ENCODE data around the gene AGPAT3.

Gene AGPAT3

GRCh38 chr21:43849532-43850299 lies 15.3 kb upstream of the AGPAT3 start:
- no peak for TF ChIP-seq CTCF (conservative IDR thresholded peaks at IDR 0.05)
- no peak overlapping the region for H3K27ac ChIP-seq

- no peak overlapping the region for H3K27ac ChIP-seq
- no peak for TF ChIP-seq CTCF (conservative IDR thresholded peaks at IDR 0.05)
These were observed 14.2 kb upstream of the AGPAT3 start for GRCh38 chr21:43850728-43851295.

- H3K27ac ChIP-seq, result no peak overlapping the region
- no peak for TF ChIP-seq CTCF (conservative IDR thresholded peaks at IDR 0.05)
These were observed 13.4 kb upstream of the AGPAT3 start for GRCh38 chr21:43851593-43851992.

GRCh38 chr21:43853851-43854772 lies 10.9 kb upstream of the AGPAT3 start:
- no peak for TF ChIP-seq CTCF (conservative IDR thresholded peaks at IDR 0.05)
- no peak overlapping the region for H3K27ac ChIP-seq

- no peak overlapping the region for H3K27ac ChIP-seq
- TF ChIP-seq CTCF (conservative IDR thresholded peaks at IDR 0.05), result no peak
These were observed 10.0 kb upstream of the AGPAT3 start for GRCh38 chr21:43854773-43855633.

GRCh38 chr21:43855955-43856354 lies 9.1 kb upstream of the AGPAT3 start:
- TF ChIP-seq CTCF (conservative IDR thresholded peaks at IDR 0.05), result no peak
- H3K27ac ChIP-seq, result no peak overlapping the region
